GM21360 (cell line): Measurements from ENCODE around the gene GPAT3.
A peak's percentile ranks its signal among the peaks of the same experiment; 100 is the strongest.
"Not testable (repeated sequence)": the region's sequence is repeated elsewhere in the genome, so short reads cannot be mapped to it uniquely, and the experiment has no call there.

Experiments used
- ATAC-seq: cut with Tn5 transposase; IDR thresholded peaks from one replicate; pipeline ENCODE4 v1.9.1; 2021; ENCODE audit warnings: mild to moderate bottlenecking, moderate library complexity; ENCODE audit not compliant: unreplicated experiment

GPAT3 gene

DNA sequence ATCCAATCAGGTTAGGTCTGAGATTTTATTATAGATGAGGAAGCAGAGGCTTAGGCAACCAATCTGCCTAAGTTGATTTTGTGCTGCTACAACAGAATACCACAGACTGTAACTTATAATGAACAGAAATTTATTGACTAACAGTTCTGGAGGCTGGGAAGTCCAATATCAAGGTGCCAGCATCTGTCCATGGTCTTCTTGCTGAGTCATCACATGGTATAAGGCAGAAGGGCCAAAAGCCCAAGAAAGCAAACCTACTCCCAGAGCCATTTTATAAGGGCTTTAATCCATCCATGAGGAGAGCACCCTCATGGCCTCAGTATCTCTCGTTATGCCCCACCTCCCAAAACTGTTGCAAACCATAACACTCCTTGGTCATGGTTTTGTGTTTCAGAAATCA, 55.8 kb downstream of the GPAT3 start:
- ATAC-seq: no peak

DNA sequence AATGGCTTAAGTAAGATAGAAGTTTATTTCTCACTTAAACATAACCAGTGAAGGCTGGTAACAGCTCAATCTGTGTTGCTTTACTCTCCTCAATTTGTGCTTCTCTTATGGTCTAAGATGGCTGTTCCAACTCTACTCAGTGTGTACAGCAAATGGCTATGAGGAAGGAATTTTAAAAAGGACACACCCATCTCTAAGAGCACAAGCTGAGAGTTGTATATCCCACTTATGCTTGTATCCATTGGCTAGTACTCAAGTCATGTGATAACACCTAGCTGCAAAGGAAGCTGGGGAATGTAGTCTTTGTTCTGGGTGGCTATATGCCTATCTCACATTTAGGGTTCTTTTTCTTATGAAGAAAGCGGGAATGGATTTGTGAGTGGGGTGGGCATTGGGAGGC, 63.3 kb downstream of the GPAT3 start:
- peak; percentile 65 for ATAC-seq

DNA sequence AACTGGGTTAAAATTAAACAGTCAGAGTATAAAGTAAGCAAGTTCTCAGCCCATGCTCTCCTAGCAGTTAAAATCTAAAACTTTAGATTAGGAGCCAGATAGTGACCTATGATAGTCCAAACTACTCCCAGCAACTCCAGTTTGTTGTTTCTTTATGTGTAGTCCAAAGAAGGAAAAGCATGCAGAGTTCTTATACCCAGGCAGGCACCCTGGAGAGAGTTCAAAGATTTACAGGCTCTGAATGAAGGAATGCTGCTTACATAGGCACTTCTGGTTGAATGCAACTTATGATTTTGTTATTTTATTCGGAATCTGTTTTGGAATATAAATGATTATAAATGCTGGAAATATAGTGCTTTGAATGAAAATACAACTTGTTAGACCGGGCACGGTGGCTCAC, 67.2 kb downstream of the GPAT3 start:
- no peak for ATAC-seq

DNA sequence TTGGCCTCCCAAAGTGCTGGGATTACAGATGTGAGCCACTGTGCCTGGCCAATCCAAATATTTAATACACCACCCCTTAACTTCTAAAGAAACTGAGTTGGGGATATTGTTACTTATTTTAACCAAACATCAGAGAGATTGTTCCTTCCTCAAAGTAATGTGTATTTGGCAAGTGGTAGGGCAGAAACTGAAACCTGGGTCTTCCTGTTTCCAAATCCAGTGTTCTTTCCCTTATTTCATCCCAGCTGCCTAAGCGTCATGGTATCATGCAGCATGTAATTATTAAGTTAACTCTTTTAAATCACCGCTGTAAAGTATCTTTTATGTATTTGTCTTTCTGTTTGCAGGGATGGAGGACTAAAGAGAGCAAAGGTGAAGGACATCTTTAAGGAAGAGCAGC, 68.4 kb downstream of the GPAT3 start:
- no peak for ATAC-seq

DNA sequence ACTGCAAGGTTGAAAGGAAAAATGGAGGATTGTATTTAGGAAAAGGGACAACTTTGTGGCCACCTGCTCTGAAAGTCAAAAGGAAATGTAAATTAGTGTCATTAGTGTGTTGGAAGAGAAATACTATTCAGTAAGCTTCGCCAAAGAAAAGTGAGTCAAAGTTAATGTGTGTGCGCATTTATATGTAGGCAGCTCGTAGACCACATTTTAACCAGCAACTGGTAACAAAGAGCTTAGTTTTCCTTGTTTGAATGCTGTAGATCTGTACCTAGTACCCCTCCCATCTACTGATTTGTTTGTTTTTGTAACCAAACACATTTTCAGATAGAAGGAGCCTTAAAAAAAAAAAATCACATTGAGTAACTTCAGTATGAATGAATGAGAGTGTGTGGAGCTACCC, 69.3 kb downstream of the GPAT3 start:
- ATAC-seq: no peak

DNA sequence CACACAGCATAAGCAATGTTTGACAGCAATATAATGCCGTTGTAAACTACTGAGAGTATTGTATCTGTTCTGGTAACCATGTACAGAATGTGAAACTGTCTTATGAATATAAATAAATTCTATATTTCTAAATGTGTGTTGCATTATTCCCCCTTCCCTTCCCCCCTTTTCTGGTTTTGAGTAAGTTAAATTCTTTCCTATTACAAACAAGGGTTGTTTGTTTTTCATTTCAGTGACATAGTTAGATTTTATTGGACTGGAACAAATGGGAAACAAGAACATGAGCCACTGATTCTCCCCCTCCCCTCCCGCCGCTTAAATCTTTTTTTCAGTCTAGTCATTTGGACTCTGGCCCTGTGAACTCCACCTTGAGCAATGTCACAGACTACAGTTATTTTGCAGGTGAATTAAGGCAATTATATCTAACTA, 69.8 kb downstream of the GPAT3 start:
- peak; percentile 59 for ATAC-seq

DNA sequence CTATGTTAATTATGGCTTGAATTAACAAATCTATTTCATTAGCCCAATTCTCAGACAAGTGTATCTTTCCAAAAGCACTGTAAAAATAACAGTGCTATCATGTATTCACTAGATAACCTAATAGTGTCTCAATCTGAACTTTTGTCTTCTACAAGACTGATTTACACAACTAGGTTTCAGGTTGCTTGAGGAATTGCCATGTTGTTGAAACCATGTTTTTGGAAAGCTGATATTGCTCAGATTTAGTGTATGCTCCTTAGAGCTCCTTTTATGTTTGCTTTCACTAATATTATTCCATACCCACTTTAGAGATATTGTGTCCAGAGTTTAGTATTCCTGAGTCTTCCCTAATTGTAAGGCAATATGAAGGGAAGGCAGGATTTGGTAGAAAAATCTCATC, 70.6 kb downstream of the GPAT3 start:
- ATAC-seq: no peak

DNA sequence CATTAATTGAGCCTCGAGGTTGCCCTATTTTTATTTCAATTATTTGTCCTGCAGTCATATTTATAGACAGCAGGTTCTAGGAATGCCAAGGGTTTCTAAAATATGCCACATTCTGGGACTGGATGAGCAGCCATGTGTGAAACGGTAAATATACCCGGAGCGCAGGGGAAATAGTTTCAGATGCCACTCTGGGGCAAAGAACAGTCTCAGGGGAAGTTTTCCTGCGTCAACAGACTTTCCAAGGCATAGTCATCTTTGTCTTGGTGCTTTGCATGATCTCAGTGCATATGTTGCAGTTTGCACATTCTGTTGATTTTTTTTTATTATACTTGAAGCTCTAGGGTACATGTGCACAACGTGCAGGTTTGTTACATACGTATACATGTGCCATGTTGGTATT, 71.0 kb downstream of the GPAT3 start:
- ATAC-seq: peak; percentile 53

DNA sequence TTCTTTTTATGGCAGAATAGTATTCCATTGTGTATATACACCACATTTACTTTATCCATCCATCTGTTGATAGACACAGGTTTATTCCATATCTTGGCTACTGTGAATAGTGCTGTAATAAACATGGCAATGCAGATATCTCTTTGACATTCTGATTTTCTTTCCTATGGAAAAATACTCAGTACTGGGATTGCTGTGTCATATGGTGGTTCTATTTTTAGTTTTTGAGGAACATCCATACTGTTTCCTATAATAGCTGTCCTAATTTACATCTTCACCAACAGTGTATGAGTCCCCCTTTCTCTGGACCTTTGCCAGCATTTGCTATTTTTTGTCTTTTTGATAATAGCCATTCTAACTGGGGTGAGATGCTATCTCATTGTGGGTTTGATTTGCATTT, 73.5 kb downstream of the GPAT3 start:
- ATAC-seq: no peak

DNA sequence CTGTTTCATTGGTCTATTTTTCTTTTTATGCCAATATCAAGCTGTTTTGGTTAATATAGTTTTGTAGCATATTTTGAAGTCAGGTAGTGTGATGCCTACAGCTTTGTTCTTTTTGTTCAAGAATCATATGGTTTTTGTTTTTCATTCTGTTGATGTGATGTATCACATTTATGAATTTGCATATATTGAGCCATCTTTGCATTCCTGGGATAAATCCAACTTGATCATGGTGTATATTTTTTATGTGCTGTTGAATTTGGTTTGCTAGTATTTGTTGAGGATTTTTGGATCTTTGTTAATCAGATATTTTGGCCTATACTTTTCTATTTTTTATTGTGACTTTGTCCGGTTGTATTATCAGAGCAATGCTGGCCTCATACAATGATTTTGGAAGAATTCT, 74.8 kb downstream of the GPAT3 start:
- ATAC-seq: no peak

DNA sequence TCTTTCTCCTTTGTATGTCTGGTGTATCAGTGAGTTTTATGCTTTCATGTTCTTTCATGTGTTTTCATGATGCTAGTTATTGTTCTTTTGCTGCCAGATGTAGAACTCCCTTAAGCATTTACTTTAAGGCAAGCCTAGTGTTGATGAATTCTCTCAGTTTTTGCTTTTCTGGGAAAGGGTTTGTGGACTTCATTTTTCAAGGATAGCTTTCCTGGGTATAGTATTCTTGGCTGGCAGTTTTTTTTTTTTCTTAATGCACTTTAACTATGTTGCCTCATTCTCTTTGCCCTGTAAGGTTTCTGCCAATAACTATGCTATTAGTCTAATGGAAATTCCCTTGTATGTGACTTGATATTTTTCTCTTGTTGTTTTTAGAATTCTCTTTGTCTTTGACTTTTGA, 77.1 kb downstream of the GPAT3 start:
- no peak for ATAC-seq

DNA sequence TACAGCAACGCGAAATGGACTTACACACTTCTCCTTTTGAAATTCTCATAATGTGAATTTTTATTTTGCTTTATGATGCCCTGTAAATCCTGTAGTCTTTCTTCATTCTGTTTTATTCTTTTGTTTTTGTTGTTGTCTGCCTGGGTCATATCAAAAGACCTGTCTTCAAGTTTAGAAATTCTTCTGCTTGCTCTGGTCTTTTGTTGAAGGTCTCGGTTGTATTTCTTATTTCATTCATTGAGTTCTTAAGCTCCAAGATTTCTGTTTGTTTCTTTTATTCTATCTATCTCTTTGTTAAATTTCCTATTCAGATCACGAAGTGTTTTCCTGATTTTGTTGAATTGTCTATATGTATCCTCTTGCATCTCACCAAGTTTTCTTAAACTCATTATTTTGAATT, 78.1 kb downstream of the GPAT3 start:
- no peak for ATAC-seq

DNA sequence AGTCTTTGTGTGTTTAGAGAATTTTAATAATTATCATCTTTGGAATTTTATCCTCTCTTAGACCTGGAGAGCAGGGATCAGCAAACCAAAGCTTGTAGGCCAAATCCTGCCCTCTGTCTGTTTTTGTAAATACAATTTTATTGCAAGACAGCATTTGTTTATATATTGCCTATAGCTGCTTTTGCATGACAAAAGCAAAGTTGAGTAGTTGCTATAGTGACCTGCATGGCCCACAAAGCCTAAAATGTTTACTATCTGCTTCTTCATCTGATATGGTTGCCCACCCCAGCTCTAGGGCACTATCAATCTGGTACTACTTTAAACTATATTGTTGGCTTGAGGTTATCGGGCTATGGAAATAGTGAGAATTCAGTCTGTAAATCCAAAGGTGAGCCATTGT, 80.3 kb downstream of the GPAT3 start:
- ATAC-seq: no peak

DNA sequence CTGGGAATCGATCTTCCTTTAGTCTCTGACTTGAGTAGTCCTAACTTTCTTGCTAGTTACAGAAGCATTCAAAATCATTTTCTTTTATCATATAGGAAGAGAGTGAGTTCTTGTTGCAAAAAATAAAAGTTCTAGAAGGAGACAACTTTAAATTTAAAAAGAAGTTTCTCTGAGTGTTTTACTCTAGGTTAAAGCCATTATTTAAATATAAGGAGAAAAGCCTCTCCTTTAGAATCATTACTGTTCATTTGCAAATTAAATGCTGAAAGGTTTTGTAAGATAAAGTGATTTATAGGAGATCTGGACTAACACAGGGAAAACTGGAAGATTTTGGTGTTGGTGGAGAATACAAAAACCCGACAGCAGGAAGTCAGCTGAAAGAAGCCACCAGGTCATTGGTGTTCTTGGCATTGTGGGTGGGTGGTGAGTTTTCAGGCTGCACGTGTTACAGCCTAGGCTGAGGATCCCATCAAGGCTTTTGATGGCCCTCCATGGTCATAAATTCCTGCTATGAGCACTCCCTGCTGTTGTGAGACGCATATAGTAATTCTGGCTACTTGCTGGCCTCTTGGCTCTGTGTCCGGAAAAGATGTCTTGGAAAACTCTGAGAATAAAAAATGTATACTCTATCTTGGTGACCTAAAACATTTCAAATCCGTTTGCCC, 81.6 kb downstream of the GPAT3 start:
- ATAC-seq: no peak

DNA sequence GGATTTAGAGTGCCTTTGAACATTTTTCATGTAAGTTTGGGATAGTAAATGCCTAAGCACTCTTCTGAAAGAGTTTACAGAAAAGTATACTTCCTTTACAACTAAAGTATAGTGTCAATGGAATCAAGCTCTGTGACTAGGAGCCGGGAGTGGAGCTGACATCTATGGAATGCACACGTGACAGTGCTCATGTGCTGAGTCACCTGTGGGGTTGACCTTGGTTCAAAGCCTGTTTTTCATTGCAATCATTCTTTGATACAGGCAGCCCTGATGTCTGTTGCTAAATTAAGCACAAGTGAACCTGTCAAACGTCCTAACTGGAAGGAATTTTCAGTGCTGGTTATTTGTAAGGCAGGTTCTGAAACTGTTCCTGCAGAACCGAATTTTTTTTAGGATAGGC, 82.5 kb downstream of the GPAT3 start:
- no peak for ATAC-seq

DNA sequence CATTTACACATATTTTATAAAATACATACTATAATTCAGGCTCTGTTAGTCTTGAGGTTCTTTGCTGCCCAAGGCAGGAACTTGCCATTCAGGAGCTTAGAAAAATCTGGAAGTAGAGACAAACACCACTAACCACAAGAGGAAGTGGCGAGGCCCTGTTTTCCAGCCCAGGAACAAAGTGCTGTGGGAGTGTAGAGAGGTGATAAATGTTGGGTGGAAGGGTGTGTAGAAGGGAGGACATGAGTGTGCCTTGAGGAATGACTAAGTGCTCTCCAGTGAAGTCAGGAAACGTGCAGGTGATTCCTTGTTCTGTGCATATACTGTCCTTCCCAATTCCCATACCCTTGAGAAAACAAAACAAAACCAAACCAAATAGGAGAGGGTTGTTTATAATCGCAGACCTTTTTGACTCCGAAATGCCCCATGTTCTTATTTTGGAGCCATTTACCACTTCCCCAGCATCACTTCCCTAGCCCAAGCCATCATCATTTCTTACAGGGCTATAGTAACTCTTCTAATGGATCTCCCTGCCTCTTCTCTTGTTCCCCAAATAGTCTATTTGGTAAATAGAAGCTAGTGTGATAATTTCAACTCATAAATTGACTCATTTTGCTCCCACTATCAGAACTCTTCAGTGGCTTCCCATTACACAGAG, 83.2 kb downstream of the GPAT3 start:
- no peak for ATAC-seq

DNA sequence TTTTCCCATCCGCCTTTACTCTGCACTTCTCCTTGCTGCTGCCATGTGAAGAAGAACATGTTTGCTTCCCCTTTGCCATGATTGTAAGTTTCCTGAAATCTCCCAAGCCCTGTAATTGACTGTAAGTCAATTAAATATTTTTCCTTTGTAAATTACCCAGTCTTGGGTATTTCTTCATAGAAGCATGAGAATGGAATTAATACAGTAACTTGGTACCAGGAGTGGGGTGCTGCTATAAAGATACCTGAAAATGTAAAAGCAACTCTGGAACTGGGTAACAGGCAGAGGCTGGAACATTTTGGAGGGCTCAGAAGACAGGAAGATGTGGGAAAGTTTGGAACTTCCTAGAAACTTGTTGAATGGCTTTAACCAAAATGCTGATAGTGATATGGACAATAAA, 86.2 kb downstream of the GPAT3 start:
- not testable (repeated sequence) for ATAC-seq

DNA sequence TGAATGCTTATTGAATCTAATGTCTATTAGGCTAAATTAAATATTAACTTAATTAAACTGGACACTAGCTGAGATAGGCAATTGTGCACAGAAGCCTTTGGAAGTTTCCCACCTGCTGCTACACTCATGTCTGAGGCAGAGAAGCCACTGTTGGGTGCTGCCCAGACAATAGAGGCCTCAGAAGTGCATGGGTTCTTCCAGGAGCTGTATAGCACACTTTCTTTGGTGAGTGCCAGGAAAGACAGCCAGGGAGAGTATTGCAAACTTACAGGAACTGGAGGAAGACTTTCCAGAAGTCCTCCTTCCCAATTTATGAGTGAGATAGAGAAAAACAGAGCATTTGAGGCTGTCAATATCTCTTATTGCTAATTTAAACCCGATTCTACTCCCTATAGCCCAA, 89.9 kb downstream of the GPAT3 start:
- ATAC-seq: no peak

DNA sequence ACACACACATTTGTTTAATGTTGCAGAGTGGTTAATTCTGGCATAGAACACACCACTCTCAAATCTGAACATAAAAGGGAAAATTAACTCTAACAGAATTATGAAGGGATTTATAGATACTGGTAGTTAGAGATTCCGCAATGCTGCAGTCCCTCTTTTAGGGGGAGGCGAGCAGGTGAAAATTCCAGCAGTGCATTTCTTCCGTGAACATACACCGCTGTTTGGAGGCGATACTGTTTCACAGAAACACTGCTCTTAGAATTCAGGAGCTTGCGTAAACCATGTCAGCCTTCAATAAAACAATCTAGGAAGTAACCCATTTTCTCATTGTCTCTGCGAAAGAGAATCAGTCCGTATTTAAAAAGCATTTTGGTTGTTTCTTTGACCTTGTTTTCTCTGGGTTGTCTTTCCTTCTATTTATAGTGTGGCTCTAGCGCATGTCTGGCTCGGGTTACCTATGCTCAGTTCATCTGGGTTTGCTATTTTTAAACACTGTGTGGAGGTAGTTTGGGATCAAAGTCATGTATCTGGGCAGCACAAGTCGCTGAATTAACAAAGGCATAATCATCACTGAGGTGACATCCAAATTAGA, 90.4 kb downstream of the GPAT3 start:
- ATAC-seq: no peak

DNA sequence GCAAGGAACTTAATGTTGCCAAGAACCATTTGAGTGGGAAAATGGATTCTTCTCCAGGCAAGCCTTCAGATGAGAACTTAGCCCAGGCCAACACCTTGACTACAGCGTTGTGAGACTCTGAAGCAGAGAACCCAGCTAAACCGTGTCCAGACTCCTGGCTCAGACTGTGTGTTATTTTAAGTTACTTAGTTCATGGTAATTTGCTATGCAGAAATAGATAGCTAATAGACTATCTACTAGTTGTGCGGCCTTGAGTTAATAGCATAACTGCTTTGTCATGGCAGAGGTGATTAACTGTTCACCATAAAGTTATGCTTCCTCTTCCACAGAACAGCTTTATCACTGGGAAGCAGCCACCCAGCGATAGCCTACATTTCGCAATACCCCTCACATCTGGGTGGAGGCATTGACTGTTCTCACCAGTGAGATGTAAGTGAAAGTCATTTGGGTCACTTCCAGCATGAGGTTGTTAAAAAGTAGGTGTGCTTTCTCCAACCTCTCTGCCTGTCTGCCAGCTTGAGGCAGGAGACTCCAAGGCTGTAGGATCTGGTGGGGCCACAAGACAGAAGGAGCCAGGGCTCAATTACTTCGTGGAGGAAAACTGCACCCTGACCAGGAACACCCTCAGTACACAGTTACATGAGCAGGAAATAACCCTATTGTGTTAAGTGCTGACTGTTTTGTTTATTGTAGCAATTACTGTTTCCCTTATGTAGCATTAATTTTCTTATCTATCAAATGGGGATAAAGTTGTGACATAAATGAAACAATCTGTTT, 94.2 kb downstream of the GPAT3 start:
- ATAC-seq: no peak

DNA sequence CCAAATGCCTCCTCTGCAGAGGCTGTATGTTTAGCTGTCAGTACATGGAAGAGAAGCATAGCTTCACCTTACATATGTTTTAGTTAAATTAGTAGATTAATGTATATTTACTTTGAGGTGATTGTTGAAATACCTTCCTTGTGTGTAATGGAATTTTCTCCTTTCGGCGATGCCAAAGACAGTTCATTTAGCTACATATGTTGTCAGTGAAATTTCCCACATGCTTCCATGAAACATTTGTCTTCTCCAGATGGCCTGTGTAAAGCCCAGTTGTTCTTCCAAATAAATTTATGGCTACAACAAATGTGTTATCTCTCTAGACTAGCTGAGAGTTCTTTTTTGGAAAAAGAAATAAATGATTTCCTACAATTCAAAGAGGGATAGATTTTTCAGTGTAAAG, 95.2 kb downstream of the GPAT3 start:
- ATAC-seq: no peak

DNA sequence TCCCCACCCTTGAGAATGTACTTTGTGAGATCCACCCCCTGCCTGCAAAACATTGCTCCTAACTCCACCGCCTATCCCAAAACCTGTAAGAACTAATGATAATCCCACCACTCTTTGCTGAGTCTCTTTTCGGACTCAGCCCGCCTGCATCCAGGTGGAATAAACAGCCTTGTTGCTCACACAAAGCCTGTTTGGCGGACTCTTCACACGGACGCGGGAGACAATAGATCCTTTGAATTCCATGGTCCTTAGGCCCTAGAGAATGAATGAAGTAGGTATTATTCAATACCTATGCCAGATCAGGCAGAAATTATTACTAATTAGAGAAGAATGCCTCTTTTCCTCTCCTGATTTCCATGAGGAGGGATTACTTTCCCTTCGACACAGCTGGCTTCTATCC, 101.0 kb downstream of the GPAT3 start:
- ATAC-seq: no peak
